ENCODE data around the gene SELENOT. TPM values are rescaled to one million over a fixed set of nuclear protein-coding genes. Genes with fewer than 3 reads are reported as not detected.
"Not testable (repeated sequence)": the region's sequence is repeated elsewhere in the genome, so short reads cannot be mapped to it uniquely, and the experiment has no call there.

Gene SELENOT
- total RNA-seq, 3 donors from 2014 or later (not counting 1 experiment from before 2014, with no cell fraction given) = 121 to 142 (median 133) TPM

- Mint-ChIP-seq H3K4me3 (no peak overlapping the region), H3K4me1 (no peaks in the 10 kb centered on the region), H3K27me3 (ENCODE audit: low read depth in 2 of 2) (no peaks in the 10 kb centered on the region), H3K9me3 (no peaks in the 10 kb centered on the region), H3K36me3 (peaks cover 10% of the 10 kb centered on the region), H3K27ac (peak overlapping the region in 1 of 2 donors; percentile 40)
- Histone ChIP-seq H3K27ac (ENCODE audit: low read length) (no peak overlapping the region), H3K9me3 (ENCODE audit: control insufficient read depth, insufficient read depth, low read length) (no peaks in the 10 kb centered on the region), H3K4me3 (ENCODE audit: low read length) (no peak overlapping the region), H3K27me3 (ENCODE audit: control insufficient read depth, insufficient read depth, low read length) (no peaks in the 10 kb centered on the region), H3K36me3 (ENCODE audit: control insufficient read depth, insufficient read depth, low read length) (peaks cover 16% of the 10 kb centered on the region), H3K4me1 (ENCODE audit: control insufficient read depth, insufficient read depth, low read length) (no peaks in the 10 kb centered on the region)
- WGBS (ENCODE audit: insufficient coverage) = 81% methylated on average over 2 of the region's 6 CpGs
- DNase-seq (no peak), ATAC-seq (no peak)
- intact Hi-C loops (cut with micrococcal nuclease) = no loop called here
- no peak for TF ChIP-seq CTCF (IDR thresholded peaks at IDR 0.05)
Measured at GRCh38 chr3:150589759-150590158, 13.4 kb upstream of the SELENOT start.

DNA sequence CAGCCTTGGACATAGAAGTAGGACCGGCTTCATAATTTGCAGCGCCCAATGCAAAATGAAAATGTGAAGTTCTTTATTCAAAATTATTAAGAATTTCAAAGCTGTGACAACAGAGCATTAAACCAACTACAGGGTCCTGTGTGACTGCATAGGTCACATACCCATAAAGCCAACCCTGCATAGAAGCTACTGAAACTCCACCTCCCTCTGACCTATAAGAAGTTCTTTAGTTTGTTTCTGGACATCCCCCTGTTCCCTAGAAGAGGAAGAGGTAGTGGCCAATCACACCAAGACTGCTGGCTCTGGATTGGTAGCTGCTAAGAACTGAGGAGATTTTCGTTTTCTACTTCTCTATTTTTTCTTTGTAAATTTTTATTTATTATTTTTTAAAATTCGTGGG lies 9.0 kb upstream of the SELENOT start:
- H3K4me1 ChIP-seq (ENCODE audit: control insufficient read depth, insufficient read depth, low read length) = no peaks in the 10 kb centered on the region
- H3K27me3 ChIP-seq (ENCODE audit: control insufficient read depth, insufficient read depth, low read length) = no peaks in the 10 kb centered on the region
- no peak overlapping the region for H3K4me3 Mint-ChIP-seq
- no peak for TF ChIP-seq CTCF (IDR thresholded peaks at IDR 0.05)
- no peak overlapping the region for H3K27ac Mint-ChIP-seq
- H3K4me1 Mint-ChIP-seq = no peaks in the 10 kb centered on the region
- no peaks in the 10 kb centered on the region for H3K9me3 ChIP-seq (ENCODE audit: control insufficient read depth, insufficient read depth, low read length)
- DNase-seq = no peak
- no peak overlapping the region for H3K4me3 ChIP-seq (ENCODE audit: low read length)
- H3K9me3 Mint-ChIP-seq = no peaks in the 10 kb centered on the region
- no peaks in the 10 kb centered on the region for H3K27me3 Mint-ChIP-seq (ENCODE audit: low read depth in 2 of 2)
- intact Hi-C loops (cut with micrococcal nuclease) = no loop called here
- H3K27ac ChIP-seq (ENCODE audit: low read length) = no peak overlapping the region
- H3K36me3 ChIP-seq (ENCODE audit: control insufficient read depth, insufficient read depth, low read length) = no peaks in the 10 kb centered on the region
- H3K36me3 Mint-ChIP-seq = no peaks in the 10 kb centered on the region
- 100% methylated on average over 1 of the region's 4 CpGs for whole genome bisulfite sequencing (ENCODE audit: insufficient coverage)
- ATAC-seq = no peak

- ATAC-seq (no peak), DNase-seq (no peak)
- WGBS (ENCODE audit: insufficient coverage) = 99% methylated on average over 4 of the region's 4 CpGs
- H3K4me3 Mint-ChIP-seq = no peak overlapping the region
- no peaks in the 10 kb centered on the region for H3K36me3 Mint-ChIP-seq
- no peaks in the 10 kb centered on the region for H3K9me3 Mint-ChIP-seq
- no peak overlapping the region for H3K27ac ChIP-seq (ENCODE audit: low read length)
- H3K27ac Mint-ChIP-seq = no peak overlapping the region
- intact Hi-C loops (cut with micrococcal nuclease) = no loop called here
- H3K36me3 ChIP-seq (ENCODE audit: control insufficient read depth, insufficient read depth, low read length) = no peaks in the 10 kb centered on the region
- no peaks in the 10 kb centered on the region for H3K27me3 ChIP-seq (ENCODE audit: control insufficient read depth, insufficient read depth, low read length)
- no peak for TF ChIP-seq CTCF (IDR thresholded peaks at IDR 0.05)
- no peak overlapping the region for H3K4me3 ChIP-seq (ENCODE audit: low read length)
- H3K9me3 ChIP-seq (ENCODE audit: control insufficient read depth, insufficient read depth, low read length) = no peaks in the 10 kb centered on the region
- peaks cover 5% of the 10 kb centered on the region for H3K4me1 ChIP-seq (ENCODE audit: control insufficient read depth, insufficient read depth, low read length)
- H3K27me3 Mint-ChIP-seq (ENCODE audit: low read depth in 2 of 2) = no peaks in the 10 kb centered on the region
- peaks cover 12 to 18% of the 10 kb centered on the region in 2 donors for H3K4me1 Mint-ChIP-seq
Measured at GRCh38 chr3:150597646-150598045, 5.5 kb upstream of the SELENOT start.

- Histone ChIP-seq H3K4me1 (ENCODE audit: control insufficient read depth, insufficient read depth, low read length) (peaks cover 16% of the 10 kb centered on the region), H3K27me3 (ENCODE audit: control insufficient read depth, insufficient read depth, low read length) (no peaks in the 10 kb centered on the region), H3K9me3 (ENCODE audit: control insufficient read depth, insufficient read depth, low read length) (no peaks in the 10 kb centered on the region), H3K36me3 (ENCODE audit: control insufficient read depth, insufficient read depth, low read length) (no peaks in the 10 kb centered on the region), H3K4me3 (ENCODE audit: low read length) (no peak overlapping the region), H3K27ac (ENCODE audit: low read length) (no peak overlapping the region)
- H3K4me3 Mint-ChIP-seq = no peak overlapping the region
- intact Hi-C loops (cut with micrococcal nuclease) = no loop called here
- no peak for ATAC-seq
- no peak overlapping the region for H3K27ac Mint-ChIP-seq
- 69% methylated on average over 4 of the region's 4 CpGs for WGBS (ENCODE audit: insufficient coverage)
- no peaks in the 10 kb centered on the region for H3K27me3 Mint-ChIP-seq (ENCODE audit: low read depth in 2 of 2)
- H3K36me3 Mint-ChIP-seq = no peaks in the 10 kb centered on the region
- no peak for TF ChIP-seq CTCF (IDR thresholded peaks at IDR 0.05)
- H3K4me1 Mint-ChIP-seq = peaks cover 28 to 34% of the 10 kb centered on the region in 2 donors
- no peak for DNase-seq
- H3K9me3 Mint-ChIP-seq = no peaks in the 10 kb centered on the region
Measured at GRCh38 chr3:150599611-150600297, 3.4 kb upstream of the SELENOT start.

- H3K9me3 ChIP-seq (ENCODE audit: control insufficient read depth, insufficient read depth, low read length); H3K27ac ChIP-seq (ENCODE audit: low read length); ATAC-seq; H3K27me3 Mint-ChIP-seq (ENCODE audit: low read depth in 2 of 2); H3K9me3 Mint-ChIP-seq; H3K36me3 ChIP-seq (ENCODE audit: control insufficient read depth, insufficient read depth, low read length); H3K27me3 ChIP-seq (ENCODE audit: control insufficient read depth, insufficient read depth, low read length); H3K4me3 ChIP-seq (ENCODE audit: low read length); H3K36me3 Mint-ChIP-seq; intact Hi-C loops (cut with micrococcal nuclease); DNase-seq: not testable (repeated sequence)
- H3K4me1 Mint-ChIP-seq = peaks cover 34 to 39% of the 10 kb centered on the region in 2 donors
- H3K27ac Mint-ChIP-seq = peak overlapping the region in 1 of 2 donors; percentile 3
- H3K4me1 ChIP-seq (ENCODE audit: control insufficient read depth, insufficient read depth, low read length) = peaks cover 19% of the 10 kb centered on the region
- H3K4me3 Mint-ChIP-seq = peak overlapping the region; percentile 35
- 84% methylated on average over 10 of the region's 13 CpGs for WGBS (ENCODE audit: insufficient coverage)
Measured at GRCh38 chr3:150600647-150601530, 2.2 kb upstream of the SELENOT start.

All from natural killer cell (primary cell).